ENCODE data around the gene GOLGA7B.

Gene GOLGA7B

GRCh38 chr10:97914171-97914836 is 64.7 kb downstream of the GOLGA7B start:
- H3K9ac ChIP-seq (ENCODE audit: low read depth, low read length), result no peak overlapping the region
- peaks cover 78% of the 10 kb centered on the region for H3K27me3 ChIP-seq (ENCODE audit: control insufficient read depth, insufficient read depth, low read length)
- H3K9me3 ChIP-seq (replicated peaks; ENCODE audit: low read length), result no peaks in the 10 kb centered on the region
- H3K4me1 ChIP-seq (ENCODE audit: control insufficient read depth, insufficient read depth, low read length), result no peaks in the 10 kb centered on the region
- H3K4me2 ChIP-seq (ENCODE audit: low read length), result no peak overlapping the region
- H3K4me3 ChIP-seq (ENCODE audit: low read length), result no peak overlapping the region
- no peaks in the 10 kb centered on the region for H3K36me3 ChIP-seq (ENCODE audit: insufficient read depth, low read length)

GRCh38 chr10:97914837-97915211 is 65.2 kb downstream of the GOLGA7B start:
- Histone ChIP-seq H3K4me3 (ENCODE audit: low read length) (no peak overlapping the region), H3K4me1 (ENCODE audit: control insufficient read depth, insufficient read depth, low read length) (no peaks in the 10 kb centered on the region), H3K27me3 (ENCODE audit: control insufficient read depth, insufficient read depth, low read length) (peaks cover 80% of the 10 kb centered on the region), H3K9me3 (replicated peaks; ENCODE audit: low read length) (no peaks in the 10 kb centered on the region), H3K9ac (ENCODE audit: low read depth, low read length) (no peak overlapping the region), H3K4me2 (ENCODE audit: low read length) (no peak overlapping the region), H3K36me3 (ENCODE audit: insufficient read depth, low read length) (no peaks in the 10 kb centered on the region)

DNA sequence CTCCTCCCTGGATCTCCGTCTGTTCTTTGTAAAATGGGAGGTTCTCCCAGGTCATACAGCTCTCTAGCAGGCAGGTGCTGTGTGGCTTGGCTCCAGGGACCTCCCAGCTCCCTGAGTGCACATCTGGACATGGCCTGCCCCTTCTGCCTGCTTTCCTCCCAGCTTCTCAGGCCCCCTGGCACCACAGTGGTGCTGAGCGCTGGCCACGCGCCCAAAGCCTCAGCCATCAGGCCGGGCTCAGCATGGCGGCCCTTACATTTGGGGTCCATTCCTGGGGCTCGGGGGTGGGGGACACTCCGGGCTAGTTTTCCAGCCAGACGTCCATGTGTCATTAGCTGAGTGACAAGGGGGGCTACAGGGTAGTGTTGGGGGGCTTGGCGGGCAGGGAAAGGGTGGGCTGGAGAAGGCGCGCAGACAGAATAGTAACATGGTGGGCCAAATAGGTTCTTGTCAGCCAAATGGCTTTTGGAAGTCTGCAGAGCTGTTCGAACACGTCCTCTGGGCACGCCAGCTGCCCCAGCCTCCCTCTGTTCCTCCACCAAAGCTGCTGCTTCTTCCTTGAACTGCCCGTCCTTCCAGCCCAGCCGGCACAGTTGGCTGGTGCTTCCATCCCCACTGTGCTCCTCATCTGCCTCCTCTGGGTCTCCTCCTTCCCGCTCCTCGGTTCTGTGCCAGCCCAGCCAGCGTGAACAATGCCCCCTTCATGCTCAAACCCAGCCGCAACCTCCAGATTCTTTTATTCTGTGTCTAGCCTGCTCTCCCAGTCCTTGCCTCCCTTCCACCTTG is 65.9 kb downstream of the GOLGA7B start:
- no peaks in the 10 kb centered on the region for H3K4me1 ChIP-seq (ENCODE audit: control insufficient read depth, insufficient read depth, low read length)
- no peaks in the 10 kb centered on the region for H3K36me3 ChIP-seq (ENCODE audit: insufficient read depth, low read length)
- peaks cover 78% of the 10 kb centered on the region for H3K27me3 ChIP-seq (ENCODE audit: control insufficient read depth, insufficient read depth, low read length)
- no peak overlapping the region for H3K4me2 ChIP-seq (ENCODE audit: low read length)
- H3K9ac ChIP-seq (ENCODE audit: low read depth, low read length), result no peak overlapping the region
- no peak overlapping the region for H3K4me3 ChIP-seq (ENCODE audit: low read length)
- no peaks in the 10 kb centered on the region for H3K9me3 ChIP-seq (replicated peaks; ENCODE audit: low read length)

- H3K27me3 ChIP-seq (ENCODE audit: control insufficient read depth, insufficient read depth, low read length), result peaks cover 69% of the 10 kb centered on the region
- no peaks in the 10 kb centered on the region for H3K4me1 ChIP-seq (ENCODE audit: control insufficient read depth, insufficient read depth, low read length)
- no peak overlapping the region for H3K4me2 ChIP-seq (ENCODE audit: low read length)
- no peak overlapping the region for H3K9ac ChIP-seq (ENCODE audit: low read depth, low read length)
- no peaks in the 10 kb centered on the region for H3K9me3 ChIP-seq (replicated peaks; ENCODE audit: low read length)
- H3K36me3 ChIP-seq (ENCODE audit: insufficient read depth, low read length), result no peaks in the 10 kb centered on the region
- H3K4me3 ChIP-seq (ENCODE audit: low read length), result no peak overlapping the region
These were observed 66.9 kb downstream of the GOLGA7B start for GRCh38 chr10:97916586-97916985.

DNA sequence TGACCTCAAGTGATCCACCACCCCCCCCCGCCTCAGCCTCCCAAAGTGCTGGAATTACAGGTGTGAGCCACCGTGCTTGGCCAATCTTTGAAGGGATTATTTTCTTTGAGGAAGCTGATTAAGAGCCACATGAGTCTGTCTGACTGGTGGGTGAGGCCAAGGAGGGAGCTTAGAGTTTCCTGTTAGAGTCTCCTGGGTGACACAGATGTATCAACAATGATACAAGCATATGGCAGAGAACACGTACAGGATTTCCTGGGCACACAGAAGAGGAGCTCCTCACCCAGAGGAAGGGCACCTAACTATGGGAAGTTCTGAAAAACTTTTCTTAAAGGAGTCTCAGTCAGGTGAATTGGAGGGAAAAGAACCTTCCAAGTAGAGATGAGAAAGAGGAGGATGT is 69.4 kb downstream of the GOLGA7B start:
- Histone ChIP-seq H3K9me3 (replicated peaks; ENCODE audit: low read length) (no peaks in the 10 kb centered on the region), H3K4me3 (ENCODE audit: low read length) (no peak overlapping the region), H3K27me3 (ENCODE audit: control insufficient read depth, insufficient read depth, low read length) (peaks cover 56% of the 10 kb centered on the region), H3K9ac (ENCODE audit: low read depth, low read length) (no peak overlapping the region), H3K4me1 (ENCODE audit: control insufficient read depth, insufficient read depth, low read length) (no peaks in the 10 kb centered on the region), H3K36me3 (ENCODE audit: insufficient read depth, low read length) (no peaks in the 10 kb centered on the region), H3K4me2 (ENCODE audit: low read length) (no peak overlapping the region)

GRCh38 chr10:97920865-97921264 is 71.2 kb downstream of the GOLGA7B start:
- no peaks in the 10 kb centered on the region for H3K36me3 ChIP-seq (ENCODE audit: insufficient read depth, low read length)
- H3K9me3 ChIP-seq (replicated peaks; ENCODE audit: low read length), result no peaks in the 10 kb centered on the region
- H3K9ac ChIP-seq (ENCODE audit: low read depth, low read length), result no peak overlapping the region
- no peak overlapping the region for H3K4me2 ChIP-seq (ENCODE audit: low read length)
- no peak overlapping the region for H3K4me3 ChIP-seq (ENCODE audit: low read length)
- H3K27me3 ChIP-seq (ENCODE audit: control insufficient read depth, insufficient read depth, low read length), result peaks cover 51% of the 10 kb centered on the region
- H3K4me1 ChIP-seq (ENCODE audit: control insufficient read depth, insufficient read depth, low read length), result no peaks in the 10 kb centered on the region
